ENCODE data around the gene CDC5L. TPM values are rescaled to one million over a fixed set of nuclear protein-coding genes. Genes with fewer than 3 reads are reported as not detected.

Gene CDC5L
- total and polyA plus RNA-seq, 2 experiments from 2014 or later = 27.0 to 32.5 TPM

DNA sequence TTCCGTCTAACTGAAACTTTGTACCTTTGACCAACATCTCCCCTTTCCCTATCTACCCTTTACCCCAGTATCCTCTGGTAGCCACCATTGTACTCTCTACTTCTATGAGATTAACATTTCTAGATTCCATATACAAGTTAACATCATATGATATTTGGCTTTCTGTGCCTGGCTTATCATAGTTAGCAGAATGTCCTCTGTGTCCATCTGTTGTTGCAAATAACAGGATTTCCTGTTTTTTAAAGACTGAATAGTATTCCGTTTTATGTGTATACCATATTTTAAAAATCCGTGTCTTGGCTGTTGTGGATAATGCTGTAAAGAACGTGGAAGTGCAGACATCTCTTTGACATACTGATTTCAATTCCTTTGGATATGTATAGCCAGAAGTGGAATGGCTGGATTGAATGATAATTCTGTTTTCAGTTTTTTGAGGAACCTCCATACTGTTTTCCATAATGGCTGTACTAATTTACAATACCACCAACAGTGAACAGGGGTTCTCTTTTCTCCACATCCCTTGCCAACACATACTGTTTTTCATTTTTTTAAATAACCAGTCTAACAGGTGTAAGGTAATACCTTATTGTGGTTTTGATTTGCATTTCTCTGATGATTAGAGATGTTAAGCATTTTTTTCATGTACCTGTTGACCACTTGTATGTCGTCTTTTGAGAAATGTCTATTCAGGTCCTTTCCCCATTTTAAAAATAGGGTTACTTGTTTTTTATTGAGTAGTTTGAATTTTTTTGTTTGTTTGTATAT lies 53.8 kb downstream of the CDC5L start:
- TF ChIP-seq NANOG (IDR thresholded peaks at IDR 0.05; ENCODE audit: borderline replicate concordance) (no peak), ZNF331 (CRISPR knock-in tag; IDR thresholded peaks at IDR 0.05; ENCODE audit: low read depth) (no peak), EZH2phosphoT487 (IDR thresholded peaks at IDR 0.05; ENCODE audit: unreplicated experiment) (no peak), CREB1 (CRISPR knock-in tag; IDR thresholded peaks at IDR 0.05; ENCODE audit: low read depth) (no peak), POLR2AphosphoS5 (IDR thresholded peaks at IDR 0.05; ENCODE audit: low read depth) (no peak), STAT1 (IDR thresholded peaks at IDR 0.05; ENCODE audit: unreplicated experiment) (no peak), EZH2 (IDR thresholded peaks at IDR 0.05; ENCODE audit: low read depth, unreplicated experiment) (no peak), ZNF114 (CRISPR knock-in tag; IDR thresholded peaks at IDR 0.05) (no peak), JUNB (IDR thresholded peaks at IDR 0.05; ENCODE audit: unreplicated experiment) (no peak)
- TF ChIP-seq, protein P1, sequence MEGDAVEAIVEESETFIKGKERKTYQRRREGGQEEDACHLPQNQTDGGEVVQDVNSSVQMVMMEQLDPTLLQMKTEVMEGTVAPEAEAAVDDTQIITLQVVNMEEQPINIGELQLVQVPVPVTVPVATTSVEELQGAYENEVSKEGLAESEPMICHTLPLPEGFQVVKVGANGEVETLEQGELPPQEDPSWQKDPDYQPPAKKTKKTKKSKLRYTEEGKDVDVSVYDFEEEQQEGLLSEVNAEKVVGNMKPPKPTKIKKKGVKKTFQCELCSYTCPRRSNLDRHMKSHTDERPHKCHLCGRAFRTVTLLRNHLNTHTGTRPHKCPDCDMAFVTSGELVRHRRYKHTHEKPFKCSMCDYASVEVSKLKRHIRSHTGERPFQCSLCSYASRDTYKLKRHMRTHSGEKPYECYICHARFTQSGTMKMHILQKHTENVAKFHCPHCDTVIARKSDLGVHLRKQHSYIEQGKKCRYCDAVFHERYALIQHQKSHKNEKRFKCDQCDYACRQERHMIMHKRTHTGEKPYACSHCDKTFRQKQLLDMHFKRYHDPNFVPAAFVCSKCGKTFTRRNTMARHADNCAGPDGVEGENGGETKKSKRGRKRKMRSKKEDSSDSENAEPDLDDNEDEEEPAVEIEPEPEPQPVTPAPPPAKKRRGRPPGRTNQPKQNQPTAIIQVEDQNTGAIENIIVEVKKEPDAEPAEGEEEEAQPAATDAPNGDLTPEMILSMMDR (conservative IDR thresholded peaks at IDR 0.05; ENCODE audit: low read depth in 2 of 2) = no peak
- TF ChIP-seq, protein P2, sequence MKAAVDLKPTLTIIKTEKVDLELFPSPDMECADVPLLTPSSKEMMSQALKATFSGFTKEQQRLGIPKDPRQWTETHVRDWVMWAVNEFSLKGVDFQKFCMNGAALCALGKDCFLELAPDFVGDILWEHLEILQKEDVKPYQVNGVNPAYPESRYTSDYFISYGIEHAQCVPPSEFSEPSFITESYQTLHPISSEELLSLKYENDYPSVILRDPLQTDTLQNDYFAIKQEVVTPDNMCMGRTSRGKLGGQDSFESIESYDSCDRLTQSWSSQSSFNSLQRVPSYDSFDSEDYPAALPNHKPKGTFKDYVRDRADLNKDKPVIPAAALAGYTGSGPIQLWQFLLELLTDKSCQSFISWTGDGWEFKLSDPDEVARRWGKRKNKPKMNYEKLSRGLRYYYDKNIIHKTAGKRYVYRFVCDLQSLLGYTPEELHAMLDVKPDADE (IDR thresholded peaks at IDR 0.05) = no peak
- TF ChIP-seq, protein P3, sequence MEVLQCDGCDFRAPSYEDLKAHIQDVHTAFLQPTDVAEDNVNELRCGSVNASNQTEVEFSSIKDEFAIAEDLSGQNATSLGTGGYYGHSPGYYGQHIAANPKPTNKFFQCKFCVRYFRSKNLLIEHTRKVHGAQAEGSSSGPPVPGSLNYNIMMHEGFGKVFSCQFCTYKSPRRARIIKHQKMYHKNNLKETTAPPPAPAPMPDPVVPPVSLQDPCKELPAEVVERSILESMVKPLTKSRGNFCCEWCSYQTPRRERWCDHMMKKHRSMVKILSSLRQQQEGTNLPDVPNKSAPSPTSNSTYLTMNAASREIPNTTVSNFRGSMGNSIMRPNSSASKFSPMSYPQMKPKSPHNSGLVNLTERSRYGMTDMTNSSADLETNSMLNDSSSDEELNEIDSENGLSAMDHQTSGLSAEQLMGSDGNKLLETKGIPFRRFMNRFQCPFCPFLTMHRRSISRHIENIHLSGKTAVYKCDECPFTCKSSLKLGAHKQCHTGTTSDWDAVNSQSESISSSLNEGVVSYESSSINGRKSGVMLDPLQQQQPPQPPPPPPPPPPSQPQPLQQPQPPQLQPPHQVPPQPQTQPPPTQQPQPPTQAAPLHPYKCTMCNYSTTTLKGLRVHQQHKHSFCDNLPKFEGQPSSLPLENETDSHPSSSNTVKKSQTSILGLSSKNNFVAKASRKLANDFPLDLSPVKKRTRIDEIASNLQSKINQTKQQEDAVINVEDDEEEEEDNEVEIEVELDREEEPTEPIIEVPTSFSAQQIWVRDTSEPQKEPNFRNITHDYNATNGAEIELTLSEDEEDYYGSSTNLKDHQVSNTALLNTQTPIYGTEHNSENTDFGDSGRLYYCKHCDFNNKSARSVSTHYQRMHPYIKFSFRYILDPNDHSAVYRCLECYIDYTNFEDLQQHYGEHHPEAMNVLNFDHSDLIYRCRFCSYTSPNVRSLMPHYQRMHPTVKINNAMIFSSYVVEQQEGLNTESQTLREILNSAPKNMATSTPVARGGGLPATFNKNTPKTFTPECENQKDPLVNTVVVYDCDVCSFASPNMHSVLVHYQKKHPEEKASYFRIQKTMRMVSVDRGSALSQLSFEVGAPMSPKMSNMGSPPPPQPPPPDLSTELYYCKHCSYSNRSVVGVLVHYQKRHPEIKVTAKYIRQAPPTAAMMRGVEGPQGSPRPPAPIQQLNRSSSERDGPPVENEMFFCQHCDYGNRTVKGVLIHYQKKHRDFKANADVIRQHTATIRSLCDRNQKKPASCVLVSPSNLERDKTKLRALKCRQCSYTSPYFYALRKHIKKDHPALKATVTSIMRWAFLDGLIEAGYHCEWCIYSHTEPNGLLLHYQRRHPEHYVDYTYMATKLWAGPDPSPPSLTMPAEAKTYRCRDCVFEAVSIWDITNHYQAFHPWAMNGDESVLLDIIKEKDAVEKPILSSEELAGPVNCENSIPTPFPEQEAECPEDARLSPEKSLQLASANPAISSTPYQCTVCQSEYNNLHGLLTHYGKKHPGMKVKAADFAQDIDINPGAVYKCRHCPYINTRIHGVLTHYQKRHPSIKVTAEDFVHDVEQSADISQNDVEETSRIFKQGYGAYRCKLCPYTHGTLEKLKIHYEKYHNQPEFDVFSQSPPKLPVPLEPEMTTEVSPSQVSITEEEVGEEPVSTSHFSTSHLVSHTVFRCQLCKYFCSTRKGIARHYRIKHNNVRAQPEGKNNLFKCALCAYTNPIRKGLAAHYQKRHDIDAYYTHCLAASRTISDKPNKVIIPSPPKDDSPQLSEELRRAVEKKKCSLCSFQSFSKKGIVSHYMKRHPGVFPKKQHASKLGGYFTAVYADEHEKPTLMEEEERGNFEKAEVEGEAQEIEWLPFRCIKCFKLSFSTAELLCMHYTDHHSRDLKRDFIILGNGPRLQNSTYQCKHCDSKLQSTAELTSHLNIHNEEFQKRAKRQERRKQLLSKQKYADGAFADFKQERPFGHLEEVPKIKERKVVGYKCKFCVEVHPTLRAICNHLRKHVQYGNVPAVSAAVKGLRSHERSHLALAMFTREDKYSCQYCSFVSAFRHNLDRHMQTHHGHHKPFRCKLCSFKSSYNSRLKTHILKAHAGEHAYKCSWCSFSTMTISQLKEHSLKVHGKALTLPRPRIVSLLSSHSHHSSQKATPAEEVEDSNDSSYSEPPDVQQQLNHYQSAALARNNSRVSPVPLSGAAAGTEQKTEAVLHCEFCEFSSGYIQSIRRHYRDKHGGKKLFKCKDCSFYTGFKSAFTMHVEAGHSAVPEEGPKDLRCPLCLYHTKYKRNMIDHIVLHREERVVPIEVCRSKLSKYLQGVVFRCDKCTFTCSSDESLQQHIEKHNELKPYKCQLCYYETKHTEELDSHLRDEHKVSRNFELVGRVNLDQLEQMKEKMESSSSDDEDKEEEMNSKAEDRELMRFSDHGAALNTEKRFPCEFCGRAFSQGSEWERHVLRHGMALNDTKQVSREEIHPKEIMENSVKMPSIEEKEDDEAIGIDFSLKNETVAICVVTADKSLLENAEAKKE (CRISPR knock-in tag; IDR thresholded peaks at IDR 0.05) = no peak
- Histone ChIP-seq H3K4me1 (ENCODE audit: insufficient read depth) (no peaks in the 10 kb centered on the region), H3K27me3 (ENCODE audit: insufficient read depth) (no peaks in the 10 kb centered on the region), H3K4me3 (no peak overlapping the region), H3K36me3 (ENCODE audit: insufficient read depth) (peaks cover 18% of the 10 kb centered on the region; the same call in 1 of the 2 replicates), H3K4me2 (no peak overlapping the region), H3K79me2 (replicated peaks; ENCODE audit: insufficient read depth) (peaks cover 27% of the 10 kb centered on the region), H3F3A (replicated peaks; ENCODE audit: low read depth) (no peaks in the 10 kb centered on the region), H3K27ac (ENCODE audit: low read depth) (no peak overlapping the region), H4K20me1 (replicated peaks; ENCODE audit: insufficient read depth) (peaks cover 9% of the 10 kb centered on the region; the same call in 1 of the 2 replicates), H3K9me2 (ENCODE audit: insufficient read depth) (no peaks in the 10 kb centered on the region), H2AFZ (no peak overlapping the region)
- Mint-ChIP-seq H3K4me1 (no peaks in the 10 kb centered on the region), H3K4me3 (no peak overlapping the region), H3K27me3 (ENCODE audit: insufficient read depth, low read depth, poor library complexity) (no peaks in the 10 kb centered on the region), H3K36me3 (ENCODE audit: low read depth) (peaks cover 37% of the 10 kb centered on the region), H3K27ac (no peak overlapping the region), H3K9me3 (peaks cover 17% of the 10 kb centered on the region)
- ATAC-seq (no peak), DNase-seq (ENCODE audit: low spot score) (no peak)

Measured in GM23338 (cell line).